Suppressor macrophage treated with lipopolysaccharide for 1 hour (primary cell): ENCODE measurements around the gene EGFL7.
A peak's percentile ranks its signal among the peaks of the same experiment; 100 is the strongest.

ENCODE experiments used
- DNase-seq, 3 donors: peaks; one replicate each; pipeline ENCODE4 v3.0.0-alpha.2; 2020 to 2022

The EGFL7 gene

GRCh38 chr9:136645352-136645902, 17.3 kb upstream of the EGFL7 start:
- no peak for DNase-seq

GRCh38 chr9:136645903-136646754, 16.6 kb upstream of the EGFL7 start:
- peak in 2 of 3 donors; percentile 41 to 60 for DNase-seq

- no peak for DNase-seq
These were observed 15.6 kb upstream of the EGFL7 start for GRCh38 chr9:136646827-136647711.

GRCh38 chr9:136648751-136649150, 14.0 kb upstream of the EGFL7 start:
- peak; percentile 51 to 63 (median 57) for DNase-seq

GRCh38 chr9:136650021-136650420, 12.7 kb upstream of the EGFL7 start:
- DNase-seq, result no peak

GRCh38 chr9:136650648-136651047, 12.1 kb upstream of the EGFL7 start:
- no peak for DNase-seq

DNA sequence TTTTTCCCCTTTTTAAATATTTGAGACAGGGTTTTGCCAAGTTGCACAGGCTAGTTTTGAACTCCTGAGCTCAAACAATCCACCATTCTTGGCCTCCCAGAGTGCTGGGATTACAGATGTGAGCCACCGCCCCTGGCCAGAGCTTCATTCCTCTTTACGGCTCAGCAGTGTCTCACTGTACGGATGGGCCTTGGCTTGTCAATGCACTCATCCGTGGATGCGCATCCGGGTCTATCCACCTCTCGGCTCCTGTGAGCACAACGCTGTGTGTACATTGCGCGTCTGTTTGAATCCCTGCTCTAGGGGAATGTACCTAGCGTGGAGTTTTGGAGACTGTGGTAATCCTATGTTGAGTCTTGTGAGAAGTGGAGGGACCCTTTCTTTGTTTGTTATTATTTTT, 10.9 kb upstream of the EGFL7 start:
- no peak for DNase-seq

DNA sequence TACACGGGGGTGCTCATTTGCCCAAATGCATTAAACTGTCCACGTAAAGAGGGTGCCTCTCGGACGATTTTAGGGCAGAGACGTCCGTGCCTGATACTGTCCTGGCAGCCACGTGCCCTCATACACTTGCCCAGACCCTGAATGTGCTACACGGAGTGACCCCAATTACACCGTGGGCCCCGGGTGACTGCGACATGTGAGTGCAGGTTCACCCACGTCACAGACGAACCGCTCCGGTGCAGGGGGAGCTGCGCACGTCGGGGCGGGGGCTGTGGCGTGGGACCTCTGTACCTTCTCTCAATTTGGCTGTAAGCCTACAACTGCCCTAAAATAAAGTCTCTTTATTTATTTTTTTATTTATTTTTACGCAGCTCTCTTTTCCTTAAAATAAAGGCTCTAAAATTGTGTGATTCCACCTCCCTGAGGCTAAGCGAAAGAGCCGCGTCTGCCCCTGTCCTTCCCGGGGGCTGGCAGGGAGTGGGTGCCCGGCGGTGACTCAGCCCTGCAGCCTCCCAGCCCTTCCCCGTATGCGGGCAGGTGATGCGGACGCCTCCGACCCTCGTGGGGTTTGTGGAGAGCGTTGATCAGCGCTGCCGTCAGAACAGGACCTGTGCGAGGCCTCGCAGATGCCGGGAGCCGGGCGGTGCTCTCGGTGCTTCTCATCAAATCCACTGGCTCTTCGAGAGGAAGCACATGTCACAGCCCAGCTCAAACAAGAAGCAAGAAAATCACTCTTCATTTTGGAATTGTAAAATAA, 9.2 kb upstream of the EGFL7 start:
- peak in 2 of 3 donors; percentile 27 to 43 for DNase-seq

DNA sequence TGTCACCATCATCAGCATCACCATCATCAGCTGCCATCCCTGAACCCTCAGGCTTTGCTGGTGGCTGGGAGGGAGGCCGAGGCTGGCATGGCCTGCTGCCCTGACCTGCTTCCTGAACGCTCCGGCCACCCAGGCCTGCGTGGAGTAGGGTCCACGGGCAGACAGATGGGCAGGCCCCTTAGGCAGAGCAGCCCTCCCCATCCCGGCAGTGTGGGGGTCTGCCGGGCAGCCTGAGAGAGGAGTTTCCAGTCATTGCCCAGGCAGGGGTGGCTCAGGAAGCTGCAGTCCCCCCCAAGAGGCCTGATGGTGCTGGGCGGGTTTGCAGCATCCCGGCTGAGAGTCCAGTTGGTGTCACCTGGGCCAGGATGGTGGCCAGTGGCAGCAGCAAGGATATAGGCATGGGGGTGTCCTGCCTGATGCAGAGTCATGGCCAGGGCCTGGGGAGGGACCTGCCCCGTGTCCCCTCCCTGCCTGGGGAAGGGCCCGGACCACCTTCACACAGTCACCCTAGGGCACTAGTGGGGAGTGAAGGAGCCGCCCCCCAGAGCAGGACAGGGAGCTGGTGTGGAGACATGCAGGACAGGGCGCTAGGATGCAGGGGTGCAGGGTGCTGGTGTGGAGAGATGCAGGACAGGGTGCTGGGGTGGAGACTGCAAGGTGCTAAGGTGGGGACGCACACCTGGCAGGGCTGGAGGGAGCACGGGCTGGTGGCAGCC, 7.7 kb upstream of the EGFL7 start:
- DNase-seq, result no peak

DNA sequence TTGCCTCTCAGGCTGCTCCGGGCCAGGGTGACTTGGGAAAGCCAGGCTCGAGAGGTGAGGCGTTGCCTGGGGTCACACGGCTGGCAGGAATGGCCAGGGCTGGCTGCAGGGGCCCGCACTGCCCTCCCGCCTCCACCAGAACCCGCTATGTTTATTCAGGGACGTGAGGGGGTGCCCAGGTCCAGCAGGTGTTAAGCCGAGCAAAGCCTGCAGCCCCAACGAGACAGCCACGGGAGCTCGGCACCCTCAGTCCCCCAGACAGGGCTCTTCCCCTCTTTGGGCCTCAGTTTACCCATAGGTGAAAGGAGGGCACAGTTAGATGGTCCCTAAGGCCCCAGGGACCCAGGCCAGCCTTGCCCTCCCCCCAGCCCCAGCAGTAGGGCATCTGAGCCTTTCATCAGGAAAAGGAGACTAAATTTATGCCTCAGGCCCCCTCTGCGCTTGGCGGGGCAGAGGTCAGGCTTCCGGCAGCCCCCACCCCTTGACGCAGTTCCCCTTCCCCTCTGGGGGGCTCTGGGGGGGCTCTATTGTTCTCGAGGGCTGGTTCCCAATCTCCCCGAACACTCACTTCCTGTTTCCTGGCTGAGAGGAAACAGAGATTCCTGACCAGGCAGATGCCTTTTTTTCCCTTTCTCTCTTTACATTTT, 7.1 kb upstream of the EGFL7 start:
- DNase-seq, result peak in 2 of 3 donors; percentile 42 to 43

GRCh38 chr9:136656183-136656738, 6.5 kb upstream of the EGFL7 start:
- no peak for DNase-seq

DNA sequence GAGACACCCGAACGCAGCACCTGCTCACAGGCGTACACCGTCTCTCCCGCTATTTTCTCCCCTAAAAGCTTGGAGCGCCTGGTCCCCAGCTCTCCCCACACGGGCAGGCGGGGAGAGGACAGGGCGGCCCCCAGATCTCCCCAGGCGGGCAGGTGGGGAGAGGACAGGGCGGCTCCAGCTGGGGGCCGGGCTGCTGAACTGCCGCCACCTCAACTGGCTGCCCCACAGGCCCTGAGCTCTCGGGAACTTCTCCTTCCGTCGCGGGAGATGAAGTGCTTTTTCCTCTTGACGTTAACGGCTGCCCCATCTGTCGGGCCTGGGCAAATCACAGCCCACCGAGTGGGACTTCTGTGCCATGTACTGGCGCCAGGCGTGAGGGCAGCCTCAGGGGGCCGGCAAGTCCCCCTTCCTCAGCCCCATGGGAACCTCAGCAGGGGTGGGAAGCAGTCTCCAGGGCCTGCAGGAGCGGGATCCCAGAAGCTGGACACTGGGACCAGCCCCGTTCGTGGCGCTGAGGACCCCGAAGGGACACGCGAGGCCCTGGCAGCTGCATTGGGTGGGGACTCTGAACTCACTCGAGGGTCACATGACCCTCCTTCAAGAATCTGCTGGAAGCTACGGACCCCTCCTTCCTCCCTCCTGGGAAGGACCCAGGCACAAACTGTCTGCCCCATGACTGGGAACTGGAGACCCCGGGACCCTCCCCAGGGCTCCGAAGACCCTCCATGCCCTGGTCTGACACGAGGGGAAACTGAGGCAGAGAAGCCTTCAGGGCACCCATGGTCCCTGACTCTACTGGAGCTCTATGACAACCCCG, 5.7 kb upstream of the EGFL7 start:
- DNase-seq, result peak; percentile 56 to 62 (median 59)

GRCh38 chr9:136657974-136658848, 4.5 kb upstream of the EGFL7 start:
- no peak for DNase-seq

DNA sequence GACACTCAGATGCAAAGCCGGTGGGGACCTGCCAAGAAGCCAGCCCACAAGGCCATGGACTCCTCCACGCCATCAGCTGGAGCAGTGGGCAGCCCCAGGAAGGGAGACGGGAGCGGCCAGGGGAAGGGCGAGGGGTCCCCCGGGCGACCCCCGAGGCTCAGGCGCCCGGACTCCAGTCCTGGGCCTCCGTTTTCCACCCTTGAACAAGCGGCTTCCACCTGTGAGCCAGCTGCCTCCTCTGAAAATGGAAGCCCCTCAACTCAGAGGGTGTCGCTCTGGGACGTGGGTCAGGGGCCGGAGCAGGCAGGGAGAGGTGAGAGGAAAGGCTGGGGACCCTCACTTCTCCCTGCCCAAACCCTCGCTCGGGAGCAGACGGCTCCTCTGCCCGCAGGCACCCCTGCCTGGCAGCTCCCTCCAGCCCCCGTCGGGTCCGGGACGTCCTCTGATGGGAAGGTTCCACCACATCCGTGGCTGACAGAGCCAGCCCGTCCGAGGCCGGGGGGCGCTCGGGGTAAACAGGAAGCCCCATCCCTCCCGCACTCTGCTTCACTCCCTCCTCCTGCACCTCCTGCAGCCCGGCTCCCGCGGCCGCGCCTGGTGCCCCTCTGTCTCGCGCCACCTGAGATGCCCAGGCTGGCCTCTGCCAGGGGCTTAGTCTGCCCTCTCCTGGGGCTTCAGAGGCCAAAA, 3.7 kb upstream of the EGFL7 start:
- no peak for DNase-seq

DNA sequence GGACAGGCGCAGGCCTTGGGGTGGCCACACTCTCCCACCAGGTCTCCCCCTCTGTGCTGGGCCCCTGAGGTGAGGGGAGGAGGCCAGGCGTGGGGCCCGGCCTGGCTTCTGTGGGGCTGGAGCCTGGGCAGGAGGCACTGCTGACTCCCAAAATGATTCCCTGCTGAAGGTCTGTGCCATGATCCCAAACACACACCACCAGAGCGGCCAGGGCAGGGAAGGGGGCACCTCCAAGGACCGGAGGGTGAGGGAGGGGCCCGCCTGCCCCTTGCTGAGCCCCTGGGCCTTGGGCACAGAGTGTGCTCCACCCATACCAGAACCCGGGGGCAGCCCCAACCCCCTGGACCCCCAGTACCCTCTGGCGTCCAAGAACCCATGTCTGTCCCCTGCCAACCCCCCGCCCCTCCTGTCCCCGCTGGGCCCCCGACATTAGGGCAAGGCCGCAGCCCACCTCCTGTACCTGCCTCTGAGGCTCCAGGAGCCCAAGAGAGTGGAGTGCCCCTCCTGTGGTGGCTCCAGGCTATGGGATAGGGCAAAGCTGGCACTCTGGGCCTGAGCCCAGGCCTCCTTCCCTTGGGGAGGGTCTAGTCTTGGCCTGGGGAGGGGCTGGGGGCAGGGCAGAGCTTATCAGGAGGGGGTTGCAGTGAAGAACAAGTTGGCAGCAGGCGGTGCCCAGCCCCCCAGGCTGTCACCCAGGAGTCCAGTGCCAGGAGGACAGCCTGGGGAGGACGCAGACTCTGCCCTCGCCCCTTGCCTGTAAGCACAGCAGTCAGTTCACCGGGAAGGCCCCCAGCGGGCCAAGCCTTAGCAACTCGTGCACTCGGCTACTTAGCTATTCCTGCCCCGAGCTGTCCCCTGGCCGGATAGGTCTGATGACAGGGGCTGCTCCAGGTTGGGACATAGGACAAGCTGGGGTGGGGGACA, 2.6 kb upstream of the EGFL7 start:
- no peak for DNase-seq

GRCh38 chr9:136660971-136661550, 1.7 kb upstream of the EGFL7 start:
- DNase-seq, result no peak
